H1 (cell line): ENCODE data around the gene CEACAM1. TPM values are rescaled to one million over a fixed set of nuclear protein-coding genes. Genes with fewer than 3 reads are reported as not detected.

ENCODE experiments used
- polyA plus RNA-seq, 7 experiments: library from polyadenylated mRNA; depleted of rRNA in 3 of 7; stranded (reverse) in 5 of 7; unstranded in 2 of 7; fragments of >200 nt in 5 of 7; fragments of 200-250 nt in 2 of 7; gene quantifications; 1 replicate in 5 of 7; 2 replicates in 1 of 7; 4 replicates in 1 of 7; pipeline versions ENCODE4 v1.2.1 to v1.2.3, GENCODE V29; 2011 to 2013; ENCODE audit warnings: missing spikeins in 2 of 7, mixed read lengths in 2 of 7
- total RNA-seq: library from RNA; stranded (reverse); fragmentation: NEBNext Ultra II Directional; extraction: Animal tissue kit (Norgen Biotek cat#: 25700); gene quantifications from 2 replicates; pipeline ENCODE4 v1.2.1, GENCODE V29; 2021
- TF ChIP-seq, protein P1 (sequence below): fragments of 300-600 bp; sonication (generic); IDR thresholded peaks from 2 replicates; pipeline ENCODE4 v1.7.1; 2012; ENCODE audit warnings: low read length, moderate library complexity, mild to moderate bottlenecking, inconsistent platforms; ENCODE audit not compliant: insufficient replicate concordance

The CEACAM1 gene
- total and polyA plus RNA-seq, 2 of the 8 experiments (the other 6 are each of a cell fraction or from before 2014, with no cell fraction given): 1.8 to 3.6 TPM

DNA sequence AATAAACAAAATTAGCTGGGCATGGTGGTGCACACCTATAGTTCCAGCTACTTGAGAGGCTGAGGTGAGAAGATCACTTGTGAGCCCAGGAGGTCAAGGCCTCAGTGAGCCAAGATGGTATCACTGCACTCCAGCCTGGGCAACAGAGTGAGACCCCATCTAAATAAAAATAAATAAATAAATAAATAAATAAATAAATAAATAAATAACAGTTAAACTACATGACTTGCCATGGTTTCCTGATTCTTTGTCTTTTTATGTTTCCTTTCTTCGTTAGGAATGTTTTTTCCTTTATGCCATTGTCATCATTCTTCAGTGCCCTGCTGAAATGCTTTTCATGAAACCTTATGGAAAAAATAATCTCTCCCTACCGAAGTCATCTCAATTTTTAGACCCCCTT lies 50.3 kb downstream of the CEACAM1 start (continued):
- TF ChIP-seq, protein P1, sequence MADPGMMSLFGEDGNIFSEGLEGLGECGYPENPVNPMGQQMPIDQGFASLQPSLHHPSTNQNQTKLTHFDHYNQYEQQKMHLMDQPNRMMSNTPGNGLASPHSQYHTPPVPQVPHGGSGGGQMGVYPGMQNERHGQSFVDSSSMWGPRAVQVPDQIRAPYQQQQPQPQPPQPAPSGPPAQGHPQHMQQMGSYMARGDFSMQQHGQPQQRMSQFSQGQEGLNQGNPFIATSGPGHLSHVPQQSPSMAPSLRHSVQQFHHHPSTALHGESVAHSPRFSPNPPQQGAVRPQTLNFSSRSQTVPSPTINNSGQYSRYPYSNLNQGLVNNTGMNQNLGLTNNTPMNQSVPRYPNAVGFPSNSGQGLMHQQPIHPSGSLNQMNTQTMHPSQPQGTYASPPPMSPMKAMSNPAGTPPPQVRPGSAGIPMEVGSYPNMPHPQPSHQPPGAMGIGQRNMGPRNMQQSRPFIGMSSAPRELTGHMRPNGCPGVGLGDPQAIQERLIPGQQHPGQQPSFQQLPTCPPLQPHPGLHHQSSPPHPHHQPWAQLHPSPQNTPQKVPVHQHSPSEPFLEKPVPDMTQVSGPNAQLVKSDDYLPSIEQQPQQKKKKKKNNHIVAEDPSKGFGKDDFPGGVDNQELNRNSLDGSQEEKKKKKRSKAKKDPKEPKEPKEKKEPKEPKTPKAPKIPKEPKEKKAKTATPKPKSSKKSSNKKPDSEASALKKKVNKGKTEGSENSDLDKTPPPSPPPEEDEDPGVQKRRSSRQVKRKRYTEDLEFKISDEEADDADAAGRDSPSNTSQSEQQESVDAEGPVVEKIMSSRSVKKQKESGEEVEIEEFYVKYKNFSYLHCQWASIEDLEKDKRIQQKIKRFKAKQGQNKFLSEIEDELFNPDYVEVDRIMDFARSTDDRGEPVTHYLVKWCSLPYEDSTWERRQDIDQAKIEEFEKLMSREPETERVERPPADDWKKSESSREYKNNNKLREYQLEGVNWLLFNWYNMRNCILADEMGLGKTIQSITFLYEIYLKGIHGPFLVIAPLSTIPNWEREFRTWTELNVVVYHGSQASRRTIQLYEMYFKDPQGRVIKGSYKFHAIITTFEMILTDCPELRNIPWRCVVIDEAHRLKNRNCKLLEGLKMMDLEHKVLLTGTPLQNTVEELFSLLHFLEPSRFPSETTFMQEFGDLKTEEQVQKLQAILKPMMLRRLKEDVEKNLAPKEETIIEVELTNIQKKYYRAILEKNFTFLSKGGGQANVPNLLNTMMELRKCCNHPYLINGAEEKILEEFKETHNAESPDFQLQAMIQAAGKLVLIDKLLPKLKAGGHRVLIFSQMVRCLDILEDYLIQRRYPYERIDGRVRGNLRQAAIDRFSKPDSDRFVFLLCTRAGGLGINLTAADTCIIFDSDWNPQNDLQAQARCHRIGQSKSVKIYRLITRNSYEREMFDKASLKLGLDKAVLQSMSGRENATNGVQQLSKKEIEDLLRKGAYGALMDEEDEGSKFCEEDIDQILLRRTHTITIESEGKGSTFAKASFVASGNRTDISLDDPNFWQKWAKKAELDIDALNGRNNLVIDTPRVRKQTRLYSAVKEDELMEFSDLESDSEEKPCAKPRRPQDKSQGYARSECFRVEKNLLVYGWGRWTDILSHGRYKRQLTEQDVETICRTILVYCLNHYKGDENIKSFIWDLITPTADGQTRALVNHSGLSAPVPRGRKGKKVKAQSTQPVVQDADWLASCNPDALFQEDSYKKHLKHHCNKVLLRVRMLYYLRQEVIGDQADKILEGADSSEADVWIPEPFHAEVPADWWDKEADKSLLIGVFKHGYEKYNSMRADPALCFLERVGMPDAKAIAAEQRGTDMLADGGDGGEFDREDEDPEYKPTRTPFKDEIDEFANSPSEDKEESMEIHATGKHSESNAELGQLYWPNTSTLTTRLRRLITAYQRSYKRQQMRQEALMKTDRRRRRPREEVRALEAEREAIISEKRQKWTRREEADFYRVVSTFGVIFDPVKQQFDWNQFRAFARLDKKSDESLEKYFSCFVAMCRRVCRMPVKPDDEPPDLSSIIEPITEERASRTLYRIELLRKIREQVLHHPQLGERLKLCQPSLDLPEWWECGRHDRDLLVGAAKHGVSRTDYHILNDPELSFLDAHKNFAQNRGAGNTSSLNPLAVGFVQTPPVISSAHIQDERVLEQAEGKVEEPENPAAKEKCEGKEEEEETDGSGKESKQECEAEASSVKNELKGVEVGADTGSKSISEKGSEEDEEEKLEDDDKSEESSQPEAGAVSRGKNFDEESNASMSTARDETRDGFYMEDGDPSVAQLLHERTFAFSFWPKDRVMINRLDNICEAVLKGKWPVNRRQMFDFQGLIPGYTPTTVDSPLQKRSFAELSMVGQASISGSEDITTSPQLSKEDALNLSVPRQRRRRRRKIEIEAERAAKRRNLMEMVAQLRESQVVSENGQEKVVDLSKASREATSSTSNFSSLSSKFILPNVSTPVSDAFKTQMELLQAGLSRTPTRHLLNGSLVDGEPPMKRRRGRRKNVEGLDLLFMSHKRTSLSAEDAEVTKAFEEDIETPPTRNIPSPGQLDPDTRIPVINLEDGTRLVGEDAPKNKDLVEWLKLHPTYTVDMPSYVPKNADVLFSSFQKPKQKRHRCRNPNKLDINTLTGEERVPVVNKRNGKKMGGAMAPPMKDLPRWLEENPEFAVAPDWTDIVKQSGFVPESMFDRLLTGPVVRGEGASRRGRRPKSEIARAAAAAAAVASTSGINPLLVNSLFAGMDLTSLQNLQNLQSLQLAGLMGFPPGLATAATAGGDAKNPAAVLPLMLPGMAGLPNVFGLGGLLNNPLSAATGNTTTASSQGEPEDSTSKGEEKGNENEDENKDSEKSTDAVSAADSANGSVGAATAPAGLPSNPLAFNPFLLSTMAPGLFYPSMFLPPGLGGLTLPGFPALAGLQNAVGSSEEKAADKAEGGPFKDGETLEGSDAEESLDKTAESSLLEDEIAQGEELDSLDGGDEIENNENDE: no peak
